ENCODE measurements around the gene HMGCS2.
"Not testable (repeated sequence)": the region's sequence is repeated elsewhere in the genome, so short reads cannot be mapped to it uniquely, and the experiment has no call there.

HMGCS2 gene

GRCh38 chr1:119790451-119791198 is 21.9 kb upstream of the HMGCS2 start:
- no peak for DNase-seq (ENCODE audit: low spot score)

- no peak for DNase-seq (ENCODE audit: low spot score)
These were observed 19.1 kb upstream of the HMGCS2 start for GRCh38 chr1:119787776-119788175.

- DNase-seq (ENCODE audit: low spot score), result not testable (repeated sequence)
These were observed 17.9 kb upstream of the HMGCS2 start for GRCh38 chr1:119786473-119787050.

- DNase-seq (ENCODE audit: low spot score), result not testable (repeated sequence)
These were observed 17.3 kb upstream of the HMGCS2 start for GRCh38 chr1:119786046-119786445.

GRCh38 chr1:119784191-119784781 is 15.6 kb upstream of the HMGCS2 start:
- no peak for DNase-seq (ENCODE audit: low spot score)

- DNase-seq (ENCODE audit: low spot score), result no peak
These were observed 14.9 kb upstream of the HMGCS2 start for GRCh38 chr1:119783354-119784185.

GRCh38 chr1:119782631-119783325 is 14.1 kb upstream of the HMGCS2 start:
- DNase-seq (ENCODE audit: low spot score), result no peak

- DNase-seq (ENCODE audit: low spot score), result no peak
These were observed 12.9 kb upstream of the HMGCS2 start for GRCh38 chr1:119781434-119782210.

GRCh38 chr1:119779869-119780356 is 11.2 kb upstream of the HMGCS2 start:
- DNase-seq (ENCODE audit: low spot score), result no peak

GRCh38 chr1:119778886-119779560 is 10.3 kb upstream of the HMGCS2 start:
- no peak for DNase-seq (ENCODE audit: low spot score)

- no peak for DNase-seq (ENCODE audit: low spot score)
These were observed 9.7 kb upstream of the HMGCS2 start for GRCh38 chr1:119778359-119778758.

GRCh38 chr1:119774746-119775490 is 6.2 kb upstream of the HMGCS2 start:
- DNase-seq (ENCODE audit: low spot score), result no peak

- DNase-seq (ENCODE audit: low spot score), result no peak
These were observed 5.1 kb upstream of the HMGCS2 start for GRCh38 chr1:119773711-119774241.

GRCh38 chr1:119772298-119772697 is 3.6 kb upstream of the HMGCS2 start:
- no peak for DNase-seq (ENCODE audit: low spot score)

- DNase-seq (ENCODE audit: low spot score), result no peak
These were observed 3.1 kb upstream of the HMGCS2 start for GRCh38 chr1:119771770-119772169.

- no peak for DNase-seq (ENCODE audit: low spot score)
These were observed 2.3 kb upstream of the HMGCS2 start for GRCh38 chr1:119771016-119771415.

- DNase-seq (ENCODE audit: low spot score), result no peak
These were observed 1.2 kb downstream of the HMGCS2 start for GRCh38 chr1:119767486-119767885.

- DNase-seq (ENCODE audit: low spot score), result no peak
These were observed 2.3 kb downstream of the HMGCS2 start for GRCh38 chr1:119766374-119766794.

GRCh38 chr1:119764220-119764619 is 4.5 kb downstream of the HMGCS2 start:
- DNase-seq (ENCODE audit: low spot score), result no peak
